ENCODE measurements around the gene AOPEP.

The AOPEP gene

GRCh38 chr9:94901019-94901363 lies 174.5 kb downstream of the AOPEP start:
- TF ChIP-seq EZH2phosphoT487 (IDR thresholded peaks at IDR 0.05; ENCODE audit: low read length) (no peak), EZH2 (optimal IDR thresholded peaks at IDR 0.05; ENCODE audit: low read depth, low read length) (no peak), CTCF (IDR thresholded peaks at IDR 0.05; ENCODE audit: low read length) (no peak)
- Histone ChIP-seq H3K79me2 (ENCODE audit: low read length) (no peaks in the 10 kb centered on the region), H3K36me3 (replicated peaks; ENCODE audit: insufficient read depth, low read length) (no peaks in the 10 kb centered on the region), H3K9me2 (replicated peaks; ENCODE audit: insufficient read depth, low read length) (no peaks in the 10 kb centered on the region), H3K4me1 (ENCODE audit: low read length) (no peaks in the 10 kb centered on the region), H3K4me3 (ENCODE audit: low read length) (no peak overlapping the region), H3K9ac (ENCODE audit: low read length) (no peak overlapping the region), H3F3A (ENCODE audit: insufficient read depth, low read length) (no peaks in the 10 kb centered on the region), H3K27me3 (replicated peaks; ENCODE audit: insufficient read depth, low read length) (no peaks in the 10 kb centered on the region), H2AFZ (ENCODE audit: low read length) (no peak overlapping the region), H3K4me2 (ENCODE audit: low read depth, low read length) (no peak overlapping the region), H3K9me3 (replicated peaks; ENCODE audit: insufficient read depth, low read length) (no peaks in the 10 kb centered on the region), H3K27ac (ENCODE audit: low read length) (no peak overlapping the region), H4K20me1 (ENCODE audit: insufficient read depth, low read length) (no peaks in the 10 kb centered on the region)
- no peak for DNase-seq

- H4K20me1 ChIP-seq (ENCODE audit: insufficient read depth, low read length): no peaks in the 10 kb centered on the region
- TF ChIP-seq EZH2phosphoT487 (IDR thresholded peaks at IDR 0.05; ENCODE audit: low read length): no peak
- no peak for TF ChIP-seq EZH2 (optimal IDR thresholded peaks at IDR 0.05; ENCODE audit: low read depth, low read length)
- TF ChIP-seq CTCF (IDR thresholded peaks at IDR 0.05; ENCODE audit: low read length): no peak
- no peak for DNase-seq
- no peak overlapping the region for H3K27ac ChIP-seq (ENCODE audit: low read length)
- no peaks in the 10 kb centered on the region for H3K9me2 ChIP-seq (replicated peaks; ENCODE audit: insufficient read depth, low read length)
- no peaks in the 10 kb centered on the region for H3K4me1 ChIP-seq (ENCODE audit: low read length)
- no peaks in the 10 kb centered on the region for H3K9me3 ChIP-seq (replicated peaks; ENCODE audit: insufficient read depth, low read length)
- no peak overlapping the region for H3K4me2 ChIP-seq (ENCODE audit: low read depth, low read length)
- no peak overlapping the region for H3K4me3 ChIP-seq (ENCODE audit: low read length)
- H3K79me2 ChIP-seq (ENCODE audit: low read length): no peaks in the 10 kb centered on the region
- no peak overlapping the region for H3K9ac ChIP-seq (ENCODE audit: low read length)
- no peaks in the 10 kb centered on the region for H3F3A ChIP-seq (ENCODE audit: insufficient read depth, low read length)
- H3K27me3 ChIP-seq (replicated peaks; ENCODE audit: insufficient read depth, low read length): no peaks in the 10 kb centered on the region
- no peak overlapping the region for H2AFZ ChIP-seq (ENCODE audit: low read length)
- no peaks in the 10 kb centered on the region for H3K36me3 ChIP-seq (replicated peaks; ENCODE audit: insufficient read depth, low read length)
Observed at GRCh38 chr9:94903961-94904421, 177.5 kb downstream of the AOPEP start.

GRCh38 chr9:94904806-94905205 lies 178.3 kb downstream of the AOPEP start:
- H3K9ac ChIP-seq (ENCODE audit: low read length): no peak overlapping the region
- H3K27ac ChIP-seq (ENCODE audit: low read length): no peak overlapping the region
- H3K9me2 ChIP-seq (replicated peaks; ENCODE audit: insufficient read depth, low read length): no peaks in the 10 kb centered on the region
- no peak for DNase-seq
- no peaks in the 10 kb centered on the region for H3K79me2 ChIP-seq (ENCODE audit: low read length)
- no peaks in the 10 kb centered on the region for H3F3A ChIP-seq (ENCODE audit: insufficient read depth, low read length)
- no peaks in the 10 kb centered on the region for H3K27me3 ChIP-seq (replicated peaks; ENCODE audit: insufficient read depth, low read length)
- no peak overlapping the region for H2AFZ ChIP-seq (ENCODE audit: low read length)
- H3K4me3 ChIP-seq (ENCODE audit: low read length): no peak overlapping the region
- no peaks in the 10 kb centered on the region for H3K4me1 ChIP-seq (ENCODE audit: low read length)
- H3K36me3 ChIP-seq (replicated peaks; ENCODE audit: insufficient read depth, low read length): no peaks in the 10 kb centered on the region
- H3K9me3 ChIP-seq (replicated peaks; ENCODE audit: insufficient read depth, low read length): no peaks in the 10 kb centered on the region
- TF ChIP-seq CTCF (IDR thresholded peaks at IDR 0.05; ENCODE audit: low read length) (no peak), EZH2 (optimal IDR thresholded peaks at IDR 0.05; ENCODE audit: low read depth, low read length) (no peak), EZH2phosphoT487 (IDR thresholded peaks at IDR 0.05; ENCODE audit: low read length) (no peak)
- no peaks in the 10 kb centered on the region for H4K20me1 ChIP-seq (ENCODE audit: insufficient read depth, low read length)
- H3K4me2 ChIP-seq (ENCODE audit: low read depth, low read length): no peak overlapping the region

Measured in MM.1S (cell line).